ENCODE results near the gene TEX101.
A peak's percentile ranks its signal among the peaks of the same experiment; 100 is the strongest.

The TEX101 gene

GRCh38 chr19:43422689-43423066, 8.0 kb downstream of the TEX101 start:
- H4K8ac ChIP-seq (ENCODE audit: low read depth, low read length), result no peak overlapping the region
- H3K9me3 ChIP-seq (replicated peaks in 1 of 2; ENCODE audit: control insufficient read depth in 2 of 2, insufficient read depth in 1 of 2, low read depth in 1 of 2, low read length in 2 of 2), result no peaks in the 10 kb centered on the region
- H2BK5ac ChIP-seq (ENCODE audit: low read length), result no peak overlapping the region
- no peak overlapping the region for H3K23ac ChIP-seq (ENCODE audit: low read depth, low read length, poor library complexity)
- no peak overlapping the region for H3K4me3 ChIP-seq (ENCODE audit: low read length in 2 of 2)
- H3K18ac ChIP-seq (ENCODE audit: low read length), result no peak overlapping the region
- H2BK12ac ChIP-seq (ENCODE audit: low read length), result no peak overlapping the region
- H3K36me3 ChIP-seq (replicated peaks in 1 of 2; ENCODE audit: control insufficient read depth in 2 of 2, insufficient read depth in 2 of 2, low read length in 2 of 2), result no peaks in the 10 kb centered on the region
- no peak overlapping the region for H4K91ac ChIP-seq (ENCODE audit: low read depth, low read length, poor library complexity)
- no peak overlapping the region for H3K14ac ChIP-seq (ENCODE audit: low read length)
- WGBS, 2 donors (ENCODE audit: extremely low coverage in 2 of 2, insufficient read length in 2 of 2, insufficient replicate concordance in 1 of 2), result no CpG with 5 or more reads among the region's 1 CpG
- H3K4me1 ChIP-seq (ENCODE audit: control insufficient read depth in 2 of 2, insufficient read depth in 1 of 2, low read depth in 1 of 2, low read length in 2 of 2), result no peaks in the 10 kb centered on the region
- H2AK5ac ChIP-seq (ENCODE audit: low read depth, low read length), result no peak overlapping the region
- no peak for DNase-seq (ENCODE audit: low spot score)
- H3K27me3 ChIP-seq (ENCODE audit: control insufficient read depth in 3 of 3, insufficient read depth in 3 of 3, low read depth in 1 of 3, low read length in 3 of 3), result peaks cover 0 to 5% (median 0%) of the 10 kb centered on the region in 3 experiments
- H3K79me1 ChIP-seq (ENCODE audit: low read depth, low read length), result no peaks in the 10 kb centered on the region
- no peak overlapping the region for H3K27ac ChIP-seq (replicated peaks; ENCODE audit: low read length)
- H2BK15ac ChIP-seq (ENCODE audit: low read length), result no peak overlapping the region
- no peak overlapping the region for H2BK120ac ChIP-seq (ENCODE audit: low read depth, low read length)
- H3K4ac ChIP-seq (ENCODE audit: low read length), result no peak overlapping the region
- no peak overlapping the region for H2AFZ ChIP-seq (ENCODE audit: low read length)
- H3K9ac ChIP-seq (ENCODE audit: low read depth, low read length, poor library complexity), result no peak overlapping the region
- H3K4me2 ChIP-seq (ENCODE audit: insufficient read depth, low read length, poor library complexity, severe bottlenecking), result no peak overlapping the region

GRCh38 chr19:43423779-43424178, 9.1 kb downstream of the TEX101 start:
- Histone ChIP-seq H3K14ac (ENCODE audit: low read length) (no peak overlapping the region), H4K8ac (ENCODE audit: low read depth, low read length) (no peak overlapping the region), H3K4me2 (ENCODE audit: insufficient read depth, low read length, poor library complexity, severe bottlenecking) (no peak overlapping the region), H2BK5ac (ENCODE audit: low read length) (no peak overlapping the region), H3K4ac (ENCODE audit: low read length) (no peak overlapping the region), H2BK15ac (ENCODE audit: low read length) (no peak overlapping the region), H2BK120ac (ENCODE audit: low read depth, low read length) (no peak overlapping the region), H3K18ac (ENCODE audit: low read length) (no peak overlapping the region), H3K4me1 (ENCODE audit: control insufficient read depth in 2 of 2, insufficient read depth in 1 of 2, low read depth in 1 of 2, low read length in 2 of 2) (no peaks in the 10 kb centered on the region), H3K4me3 (ENCODE audit: low read length in 2 of 2) (no peak overlapping the region), H3K36me3 (replicated peaks in 1 of 2; ENCODE audit: control insufficient read depth in 2 of 2, insufficient read depth in 2 of 2, low read length in 2 of 2) (no peaks in the 10 kb centered on the region), H3K9me3 (replicated peaks in 1 of 2; ENCODE audit: control insufficient read depth in 2 of 2, insufficient read depth in 1 of 2, low read depth in 1 of 2, low read length in 2 of 2) (no peaks in the 10 kb centered on the region), H3K9ac (ENCODE audit: low read depth, low read length, poor library complexity) (no peak overlapping the region), H2AK5ac (ENCODE audit: low read depth, low read length) (no peak overlapping the region), H4K91ac (ENCODE audit: low read depth, low read length, poor library complexity) (no peak overlapping the region), H3K79me1 (ENCODE audit: low read depth, low read length) (no peaks in the 10 kb centered on the region), H2AFZ (ENCODE audit: low read length) (no peak overlapping the region), H2BK12ac (ENCODE audit: low read length) (no peak overlapping the region), H3K27ac (replicated peaks; ENCODE audit: low read length) (no peak overlapping the region), H3K27me3 (ENCODE audit: control insufficient read depth in 3 of 3, insufficient read depth in 3 of 3, low read depth in 1 of 3, low read length in 3 of 3) (no peaks in the 10 kb centered on the region), H3K23ac (ENCODE audit: low read depth, low read length, poor library complexity) (no peak overlapping the region)
- no CpG with 5 or more reads among the region's 5 CpGs for WGBS, 2 donors (ENCODE audit: extremely low coverage in 2 of 2, insufficient read length in 2 of 2, insufficient replicate concordance in 1 of 2)
- no peak for DNase-seq (ENCODE audit: low spot score)

GRCh38 chr19:43425567-43426392, 11.1 kb downstream of the TEX101 start:
- Histone ChIP-seq H3K36me3 (replicated peaks in 1 of 2; ENCODE audit: control insufficient read depth in 2 of 2, insufficient read depth in 2 of 2, low read length in 2 of 2) (no peaks in the 10 kb centered on the region), H3K9ac (ENCODE audit: low read depth, low read length, poor library complexity) (no peak overlapping the region), H3K14ac (ENCODE audit: low read length) (no peak overlapping the region), H3K27ac (replicated peaks; ENCODE audit: low read length) (no peak overlapping the region), H3K23ac (ENCODE audit: low read depth, low read length, poor library complexity) (no peak overlapping the region), H2AFZ (ENCODE audit: low read length) (peak overlapping the region; percentile 53), H3K79me1 (ENCODE audit: low read depth, low read length) (no peaks in the 10 kb centered on the region), H3K4ac (ENCODE audit: low read length) (no peak overlapping the region), H3K9me3 (replicated peaks in 1 of 2; ENCODE audit: control insufficient read depth in 2 of 2, insufficient read depth in 1 of 2, low read depth in 1 of 2, low read length in 2 of 2) (no peaks in the 10 kb centered on the region), H2BK5ac (ENCODE audit: low read length) (no peak overlapping the region), H2AK5ac (ENCODE audit: low read depth, low read length) (no peak overlapping the region), H3K18ac (ENCODE audit: low read length) (no peak overlapping the region), H2BK15ac (ENCODE audit: low read length) (no peak overlapping the region), H4K91ac (ENCODE audit: low read depth, low read length, poor library complexity) (no peak overlapping the region), H3K4me1 (ENCODE audit: control insufficient read depth in 2 of 2, insufficient read depth in 1 of 2, low read depth in 1 of 2, low read length in 2 of 2) (no peaks in the 10 kb centered on the region), H3K4me2 (ENCODE audit: insufficient read depth, low read length, poor library complexity, severe bottlenecking) (no peak overlapping the region), H2BK120ac (ENCODE audit: low read depth, low read length) (no peak overlapping the region), H3K27me3 (ENCODE audit: control insufficient read depth in 3 of 3, insufficient read depth in 3 of 3, low read depth in 1 of 3, low read length in 3 of 3) (no peaks in the 10 kb centered on the region), H2BK12ac (ENCODE audit: low read length) (no peak overlapping the region), H4K8ac (ENCODE audit: low read depth, low read length) (no peak overlapping the region), H3K4me3 (ENCODE audit: low read length in 2 of 2) (no peak overlapping the region)
- WGBS, 2 donors (ENCODE audit: extremely low coverage in 2 of 2, insufficient read length in 2 of 2, insufficient replicate concordance in 1 of 2), result no CpG with 5 or more reads among the region's 8 CpGs
- no peak for DNase-seq (ENCODE audit: low spot score)

GRCh38 chr19:43429395-43429794, 14.7 kb downstream of the TEX101 start:
- WGBS, 2 donors (ENCODE audit: extremely low coverage in 2 of 2, insufficient read length in 2 of 2, insufficient replicate concordance in 1 of 2), result no CpG with 5 or more reads among the region's 7 CpGs
- Histone ChIP-seq H2BK120ac (ENCODE audit: low read depth, low read length) (no peak overlapping the region), H3K23ac (ENCODE audit: low read depth, low read length, poor library complexity) (no peak overlapping the region), H4K8ac (ENCODE audit: low read depth, low read length) (no peak overlapping the region), H3K4me1 (ENCODE audit: control insufficient read depth in 2 of 2, insufficient read depth in 1 of 2, low read depth in 1 of 2, low read length in 2 of 2) (no peaks in the 10 kb centered on the region), H4K91ac (ENCODE audit: low read depth, low read length, poor library complexity) (no peak overlapping the region), H3K14ac (ENCODE audit: low read length) (no peak overlapping the region), H3K79me1 (ENCODE audit: low read depth, low read length) (no peaks in the 10 kb centered on the region), H3K27me3 (ENCODE audit: control insufficient read depth in 3 of 3, insufficient read depth in 3 of 3, low read depth in 1 of 3, low read length in 3 of 3) (no peaks in the 10 kb centered on the region), H3K4ac (ENCODE audit: low read length) (no peak overlapping the region), H3K4me2 (ENCODE audit: insufficient read depth, low read length, poor library complexity, severe bottlenecking) (no peak overlapping the region), H3K18ac (ENCODE audit: low read length) (no peak overlapping the region), H3K9me3 (replicated peaks in 1 of 2; ENCODE audit: control insufficient read depth in 2 of 2, insufficient read depth in 1 of 2, low read depth in 1 of 2, low read length in 2 of 2) (no peaks in the 10 kb centered on the region), H3K27ac (replicated peaks; ENCODE audit: low read length) (no peak overlapping the region), H2BK12ac (ENCODE audit: low read length) (no peak overlapping the region), H2AFZ (ENCODE audit: low read length) (no peak overlapping the region), H3K4me3 (ENCODE audit: low read length in 2 of 2) (no peak overlapping the region), H2AK5ac (ENCODE audit: low read depth, low read length) (no peak overlapping the region), H3K9ac (ENCODE audit: low read depth, low read length, poor library complexity) (no peak overlapping the region), H2BK5ac (ENCODE audit: low read length) (no peak overlapping the region), H2BK15ac (ENCODE audit: low read length) (no peak overlapping the region), H3K36me3 (replicated peaks in 1 of 2; ENCODE audit: control insufficient read depth in 2 of 2, insufficient read depth in 2 of 2, low read length in 2 of 2) (no peaks in the 10 kb centered on the region)
- DNase-seq (ENCODE audit: low spot score), result no peak

Measured in neuronal stem cell (in vitro differentiated cells).